Fibroblast of villous mesenchyme (primary cell): Measurements from ENCODE around the gene NOP58. TPM values are rescaled to one million over a fixed set of nuclear protein-coding genes. Genes with fewer than 3 reads are reported as not detected.
"Not testable (repeated sequence)": the region's sequence is repeated elsewhere in the genome, so short reads cannot be mapped to it uniquely, and the experiment has no call there.

Experiments used
- DNase-seq: peaks from one replicate; pipeline ENCODE4 v3.0.0-alpha.2; 2010; ENCODE audit warnings: low read depth
- H3K4me3 ChIP-seq: 2 replicates; pipeline ENCODE4 v1.5.1; 2011; ENCODE audit warnings: low read depth, mild to moderate bottlenecking, low read length
- total RNA-seq: library from RNA; depleted of rRNA; stranded (reverse); fragments of >200 nt; gene quantifications from 2 replicates; pipeline ENCODE4 v1.2.3, GENCODE V29; 2012
- TF ChIP-seq, protein P1 (sequence below): IDR thresholded peaks from 2 replicates; pipeline ENCODE4 v1.5.1; 2012; ENCODE audit warnings: low read depth, mild to moderate bottlenecking, low read length; ENCODE audit not compliant: insufficient read depth

The NOP58 gene
- total RNA-seq, 1 donor = 82.5 TPM

DNA sequence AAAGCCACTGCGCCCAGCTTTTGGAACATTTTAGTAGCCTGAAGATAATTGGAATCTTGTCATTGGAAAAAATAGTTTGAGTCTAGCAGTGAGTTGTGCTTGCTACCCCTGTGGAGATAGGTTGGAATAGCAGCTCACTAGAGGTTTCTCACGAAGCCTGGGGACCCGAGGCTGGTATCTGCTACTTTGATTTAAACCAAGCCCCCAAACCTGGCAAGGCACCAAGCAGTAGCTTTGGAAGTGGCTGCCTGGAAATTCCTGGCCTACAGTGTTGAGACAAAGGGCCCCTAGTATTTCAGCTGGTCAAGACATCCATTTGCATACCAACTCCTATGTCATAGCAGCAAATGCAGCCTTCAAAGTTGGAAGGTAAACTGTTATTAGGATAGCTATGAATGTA is 42.1 kb downstream of the NOP58 start:
- TF ChIP-seq, protein P1, sequence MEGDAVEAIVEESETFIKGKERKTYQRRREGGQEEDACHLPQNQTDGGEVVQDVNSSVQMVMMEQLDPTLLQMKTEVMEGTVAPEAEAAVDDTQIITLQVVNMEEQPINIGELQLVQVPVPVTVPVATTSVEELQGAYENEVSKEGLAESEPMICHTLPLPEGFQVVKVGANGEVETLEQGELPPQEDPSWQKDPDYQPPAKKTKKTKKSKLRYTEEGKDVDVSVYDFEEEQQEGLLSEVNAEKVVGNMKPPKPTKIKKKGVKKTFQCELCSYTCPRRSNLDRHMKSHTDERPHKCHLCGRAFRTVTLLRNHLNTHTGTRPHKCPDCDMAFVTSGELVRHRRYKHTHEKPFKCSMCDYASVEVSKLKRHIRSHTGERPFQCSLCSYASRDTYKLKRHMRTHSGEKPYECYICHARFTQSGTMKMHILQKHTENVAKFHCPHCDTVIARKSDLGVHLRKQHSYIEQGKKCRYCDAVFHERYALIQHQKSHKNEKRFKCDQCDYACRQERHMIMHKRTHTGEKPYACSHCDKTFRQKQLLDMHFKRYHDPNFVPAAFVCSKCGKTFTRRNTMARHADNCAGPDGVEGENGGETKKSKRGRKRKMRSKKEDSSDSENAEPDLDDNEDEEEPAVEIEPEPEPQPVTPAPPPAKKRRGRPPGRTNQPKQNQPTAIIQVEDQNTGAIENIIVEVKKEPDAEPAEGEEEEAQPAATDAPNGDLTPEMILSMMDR = no peak
- no peak overlapping the region for H3K4me3 ChIP-seq
- no peak for DNase-seq

- H3K4me3 ChIP-seq = no peak overlapping the region
- TF ChIP-seq, protein P1 = no peak
- DNase-seq = no peak
Observed at GRCh38 chr2:202311823-202312388, 46.3 kb downstream of the NOP58 start.

DNA sequence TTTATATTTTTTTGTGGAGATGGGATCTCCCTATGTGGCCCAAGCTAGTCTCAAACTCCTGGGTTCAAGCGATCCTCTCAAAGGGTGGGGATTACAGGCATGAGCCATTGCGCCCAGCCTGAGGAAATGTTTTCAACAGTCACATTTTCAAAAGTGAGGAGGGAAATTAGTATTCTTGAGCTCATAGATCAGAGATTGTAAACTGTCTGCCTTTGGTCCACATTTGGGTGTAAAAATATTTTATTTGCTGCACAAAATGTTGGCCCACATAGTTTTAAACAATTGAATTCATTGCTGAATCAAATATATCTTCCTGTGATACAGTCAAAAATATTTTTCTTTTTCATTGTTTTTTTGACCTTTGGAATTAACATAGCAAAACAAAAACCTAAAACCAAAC is 48.6 kb downstream of the NOP58 start:
- TF ChIP-seq, protein P1 = no peak
- DNase-seq = no peak
- no peak overlapping the region for H3K4me3 ChIP-seq

GRCh38 chr2:202317080-202317857 is 51.7 kb downstream of the NOP58 start:
- DNase-seq = peak; percentile 85
- TF ChIP-seq, protein P1 = no peak
- H3K4me3 ChIP-seq = no peak overlapping the region

- DNase-seq = not testable (repeated sequence)
Observed at GRCh38 chr2:202320362-202320761, 54.8 kb downstream of the NOP58 start.

DNA sequence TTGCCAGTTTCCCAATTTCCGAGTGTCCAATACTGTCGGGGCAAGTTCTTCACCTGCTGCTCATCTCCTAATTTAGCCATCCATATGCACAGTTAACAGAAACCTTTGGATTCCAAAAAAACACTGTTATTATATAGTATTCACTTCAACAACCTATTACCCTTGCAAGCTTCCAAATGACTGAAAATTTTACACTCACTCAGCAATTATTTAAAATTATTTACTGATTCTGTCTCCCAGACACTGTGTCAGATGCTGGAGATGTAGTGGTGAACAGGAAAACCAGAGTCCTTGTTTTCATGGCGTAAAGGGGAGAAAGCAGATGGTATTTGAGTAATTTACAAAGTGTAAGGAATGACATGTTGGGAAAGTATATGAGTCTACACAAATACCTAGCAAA is 56.9 kb downstream of the NOP58 start:
- no peak overlapping the region for H3K4me3 ChIP-seq
- TF ChIP-seq, protein P1 = no peak
- DNase-seq = no peak

More at GRCh38 chr2:202320362-202320761, 54.8 kb downstream of the NOP58 start:
- H3K4me3 ChIP-seq = not testable (repeated sequence)

- no peak overlapping the region for H3K4me3 ChIP-seq
- DNase-seq = no peak
- TF ChIP-seq, protein P1 = no peak
Observed at GRCh38 chr2:202327858-202328257, 62.3 kb downstream of the NOP58 start.
